Measurements from ENCODE around the gene MECR.
"Not testable (repeated sequence)": the region's sequence is repeated elsewhere in the genome, so short reads cannot be mapped to it uniquely, and the experiment has no call there.

MECR gene

DNA sequence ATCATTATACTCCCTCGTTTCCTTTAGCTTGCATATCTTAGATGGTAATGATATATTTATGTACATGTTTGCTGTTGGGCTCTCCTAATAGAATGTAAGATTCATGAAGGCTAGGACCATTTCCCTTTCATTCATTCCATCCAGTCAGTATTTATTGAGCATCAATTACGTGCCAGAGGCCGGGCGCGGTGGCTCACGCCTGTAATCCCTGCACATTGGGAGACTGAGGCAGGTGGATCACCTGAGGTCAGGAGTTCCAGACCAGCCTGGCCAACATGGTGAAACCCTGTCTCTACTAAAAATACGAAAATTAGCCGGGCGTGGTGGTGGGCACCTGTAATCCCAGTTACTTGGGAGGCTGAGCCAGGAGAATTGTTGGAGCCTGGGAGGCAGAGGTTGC is 4.1 kb upstream of the MECR start:
- DNase-seq: not testable (repeated sequence)

DNA sequence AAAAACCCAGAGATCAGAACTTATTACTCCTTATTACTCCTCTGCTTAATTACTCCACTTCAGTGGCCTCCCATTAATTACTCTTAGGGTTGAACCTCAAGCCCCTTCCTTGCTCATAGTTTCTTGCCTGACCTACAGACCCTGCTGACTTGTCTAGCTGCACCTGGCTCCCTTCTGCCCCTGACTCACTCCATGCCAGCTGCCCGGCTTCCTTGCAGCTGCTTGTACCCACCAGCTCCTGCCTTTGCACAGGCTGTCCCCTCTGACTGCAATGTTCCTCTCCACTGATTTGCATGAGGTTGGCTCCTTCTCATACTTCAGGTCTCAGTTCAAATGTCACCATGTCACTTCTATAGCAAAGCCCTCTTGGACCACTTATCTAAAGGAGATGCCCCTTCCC is 3.7 kb upstream of the MECR start:
- no peak for DNase-seq

DNA sequence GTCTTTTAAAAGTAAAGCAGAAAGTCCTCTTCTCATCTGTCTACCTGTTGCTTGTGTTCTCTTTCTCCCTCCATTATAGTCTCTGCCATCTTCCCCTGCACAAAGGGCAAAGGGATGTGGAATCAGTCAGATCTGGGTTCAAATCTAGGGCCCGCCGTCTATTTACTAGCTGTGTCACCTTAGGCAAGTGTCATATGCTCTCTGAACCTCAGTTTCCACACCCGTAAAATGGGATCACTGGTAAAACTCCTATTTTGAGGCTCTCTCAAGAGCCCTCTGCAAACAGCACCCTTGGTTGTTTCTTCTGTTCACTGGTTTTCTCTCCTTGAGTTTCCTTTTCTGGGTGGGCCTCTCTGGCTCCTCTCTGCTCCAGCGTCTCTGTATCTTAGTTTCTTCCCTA is 3.0 kb upstream of the MECR start:
- DNase-seq: no peak

DNA sequence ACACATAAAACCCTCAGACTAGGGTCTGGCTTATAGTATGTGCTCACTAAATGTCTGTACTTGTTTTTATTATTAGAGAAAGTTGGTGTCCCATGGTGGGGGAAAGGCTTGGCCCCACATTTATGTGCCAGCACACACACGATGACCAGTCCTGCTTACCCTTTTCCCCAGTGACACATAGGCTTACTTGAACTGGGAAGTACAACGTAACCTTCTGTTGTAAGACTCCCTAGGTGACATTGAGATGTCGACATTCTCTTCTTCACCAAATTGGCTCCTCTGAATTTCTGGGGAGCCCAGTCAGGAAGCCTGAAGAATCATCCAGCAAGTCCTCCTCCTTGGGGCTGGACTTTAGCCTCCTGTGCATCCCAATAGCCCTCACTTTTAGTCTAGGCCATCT is 1.7 kb upstream of the MECR start:
- no peak for DNase-seq

DNA sequence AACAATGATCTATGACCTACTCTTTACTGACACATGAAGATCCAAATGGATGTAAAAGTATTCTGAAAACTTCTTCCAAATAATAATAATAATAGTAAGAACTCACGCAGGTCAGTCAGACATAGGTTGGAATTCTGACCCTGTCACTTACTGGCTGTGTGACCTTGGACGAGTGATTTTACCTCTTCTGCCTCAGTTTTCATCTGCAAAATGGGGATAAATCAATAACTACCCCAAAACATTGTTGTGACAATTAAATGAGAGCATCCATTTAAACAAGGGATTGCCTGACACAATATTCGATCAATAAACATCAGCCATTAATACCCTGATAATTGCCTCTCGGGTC is 556 bp downstream of the MECR start:
- no peak for DNase-seq

DNA sequence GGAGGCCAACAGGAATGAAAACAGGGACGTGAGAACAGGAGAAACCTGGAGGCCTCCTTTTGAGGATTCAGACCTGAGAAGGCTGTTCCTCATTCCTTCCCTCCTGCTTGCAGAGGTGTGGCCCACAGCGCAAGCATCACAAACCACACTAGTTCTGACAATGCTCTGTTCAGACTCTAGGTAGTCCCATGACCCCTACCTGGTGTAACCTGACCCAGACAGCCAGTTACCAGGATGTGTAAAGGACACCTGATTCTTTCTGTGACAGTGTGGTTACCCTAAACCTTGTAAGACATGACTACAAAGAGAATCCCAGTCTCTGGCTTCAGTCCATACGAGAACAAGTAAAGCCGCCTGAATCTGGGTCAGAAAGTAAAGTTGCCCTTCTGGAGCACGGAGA is 3.2 kb downstream of the MECR start:
- no peak for DNase-seq

DNA sequence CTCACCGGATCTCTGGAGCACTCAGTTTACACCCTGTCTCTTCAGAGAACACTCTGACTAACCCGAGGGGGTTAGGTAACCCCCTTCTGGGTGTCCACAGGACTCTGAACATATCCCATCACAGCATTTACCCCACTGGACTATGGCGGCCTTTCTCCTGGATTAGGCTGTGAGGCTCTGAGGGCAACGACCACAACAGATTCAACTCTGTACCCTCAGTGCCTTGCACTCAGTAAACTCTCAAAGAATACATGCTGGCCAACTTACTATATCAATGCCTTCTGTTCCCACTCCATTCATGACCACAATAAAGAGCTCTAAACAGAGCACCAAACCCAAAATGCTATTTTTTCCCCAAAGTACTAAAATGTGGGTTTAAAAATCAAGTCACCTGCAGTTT is 5.4 kb downstream of the MECR start:
- no peak for DNase-seq

DNA sequence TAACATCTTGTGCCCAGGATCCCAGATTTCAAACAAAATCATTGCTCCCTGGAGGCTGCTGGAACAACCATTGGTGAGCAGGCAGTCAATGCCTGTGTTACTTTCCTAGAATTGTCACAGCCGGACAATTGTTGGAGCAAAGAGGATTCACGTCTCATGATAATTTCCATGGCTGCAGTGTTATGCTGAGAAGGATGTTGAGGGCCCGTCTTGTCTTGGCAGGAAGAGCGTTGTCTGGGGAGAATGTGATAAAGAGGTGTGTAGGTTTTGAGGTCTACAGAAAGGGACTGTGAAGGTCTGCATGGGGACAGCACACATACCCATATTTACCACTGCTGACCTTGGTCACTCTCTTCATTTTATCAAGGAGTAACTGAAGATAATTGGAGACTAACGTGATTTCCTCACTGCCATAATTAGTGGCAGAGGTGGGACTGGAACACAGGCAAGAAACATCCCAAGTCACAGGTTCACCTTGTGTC is 6.3 kb downstream of the MECR start:
- no peak for DNase-seq

DNA sequence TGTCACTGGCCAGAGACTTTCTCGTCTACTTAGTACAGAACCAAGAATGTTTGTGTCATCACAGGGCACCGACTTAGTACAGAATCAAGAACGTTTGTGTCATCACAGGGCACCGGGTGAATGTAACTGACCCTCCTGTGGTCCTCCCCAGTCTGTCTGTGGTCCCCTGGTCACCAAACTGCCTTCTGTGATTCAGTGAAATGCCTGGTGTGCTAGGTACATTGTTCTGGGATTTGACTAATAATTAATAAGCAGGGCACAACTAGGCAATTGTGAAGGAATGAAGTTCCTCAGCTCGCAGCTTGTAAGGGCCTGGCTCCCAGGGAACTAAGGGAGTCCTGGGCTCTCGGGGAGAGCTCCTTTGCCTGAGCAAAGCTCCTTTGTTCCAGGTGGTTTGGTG is 7.2 kb downstream of the MECR start:
- no peak for DNase-seq

DNA sequence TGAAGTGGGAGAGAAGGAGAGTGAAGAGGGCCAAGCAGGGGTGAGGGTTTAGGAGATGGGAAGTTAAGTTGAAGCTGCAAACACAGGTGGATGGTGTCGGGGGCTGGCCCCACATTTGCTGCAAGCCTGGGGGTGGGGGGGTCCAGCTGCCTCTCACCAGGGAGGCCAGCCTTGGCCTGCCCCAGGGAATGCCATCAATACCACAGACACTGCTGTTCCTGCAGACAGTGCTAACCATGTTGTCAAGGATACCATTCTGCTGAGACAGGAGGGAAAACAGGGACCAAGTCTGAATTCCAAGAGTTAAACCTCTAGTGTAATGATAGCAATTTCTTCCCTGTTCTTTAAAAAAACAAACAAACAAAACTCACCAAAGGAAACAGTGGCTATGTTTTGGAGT is 8.0 kb downstream of the MECR start:
- no peak for DNase-seq

DNA sequence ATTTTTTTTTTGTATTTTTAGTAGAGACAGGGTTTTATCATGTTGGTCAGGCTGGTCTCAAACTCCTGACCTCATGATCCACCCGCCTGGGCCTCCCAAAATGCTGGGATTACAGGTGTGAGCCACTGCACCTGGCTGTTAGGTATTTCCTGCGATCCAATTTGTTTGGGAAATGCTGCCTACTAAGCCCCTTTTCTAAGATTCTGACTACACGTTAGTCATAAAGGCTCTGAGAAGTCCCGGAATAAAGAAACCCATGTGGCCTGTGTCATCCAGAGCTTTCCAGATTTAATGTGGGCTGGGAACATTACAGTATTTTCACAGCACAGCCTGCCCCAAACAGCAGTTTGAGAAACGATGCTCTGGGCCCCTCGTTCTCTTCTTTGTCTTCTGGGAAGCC is 8.5 kb downstream of the MECR start:
- DNase-seq: not testable (repeated sequence)

DNA sequence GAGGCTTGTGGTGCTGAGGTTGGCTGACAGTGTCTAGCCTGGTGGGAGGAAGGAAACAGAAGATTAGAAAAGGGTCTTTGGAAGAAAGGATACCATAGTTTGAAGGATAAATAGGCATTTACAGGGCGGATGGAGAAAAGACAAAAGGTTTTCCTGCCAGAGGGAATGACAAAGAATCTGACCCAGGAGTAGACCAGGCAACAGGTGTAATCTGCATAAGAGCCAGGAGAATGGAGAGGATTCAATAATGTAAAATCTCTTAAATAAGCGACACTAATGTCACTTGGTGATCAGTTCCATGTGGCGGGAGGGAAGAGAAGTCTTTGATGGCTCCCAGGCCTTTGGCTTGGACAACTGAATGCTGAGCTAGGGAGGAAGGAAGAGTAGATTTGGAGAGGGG is 9.4 kb downstream of the MECR start:
- DNase-seq: no peak

DNA sequence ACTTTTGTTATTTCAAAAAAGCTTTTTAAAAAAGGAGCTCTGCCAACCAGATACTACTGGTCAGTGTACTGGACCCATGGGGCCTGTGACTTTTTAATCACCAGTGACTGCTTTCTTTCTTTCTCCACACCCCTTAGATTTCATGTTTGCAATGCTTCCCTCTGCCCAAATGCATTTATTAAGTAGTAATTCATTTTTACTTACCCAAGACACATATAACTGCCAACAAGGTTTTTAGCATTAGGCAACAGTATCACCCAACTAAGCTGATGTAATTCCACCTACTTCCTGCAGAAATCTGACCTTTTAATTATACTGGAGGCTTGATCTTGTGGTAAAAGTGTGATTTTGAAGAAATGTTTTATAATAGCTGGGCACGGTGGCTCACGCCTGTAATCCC is 12.5 kb downstream of the MECR start:
- DNase-seq: no peak

DNA sequence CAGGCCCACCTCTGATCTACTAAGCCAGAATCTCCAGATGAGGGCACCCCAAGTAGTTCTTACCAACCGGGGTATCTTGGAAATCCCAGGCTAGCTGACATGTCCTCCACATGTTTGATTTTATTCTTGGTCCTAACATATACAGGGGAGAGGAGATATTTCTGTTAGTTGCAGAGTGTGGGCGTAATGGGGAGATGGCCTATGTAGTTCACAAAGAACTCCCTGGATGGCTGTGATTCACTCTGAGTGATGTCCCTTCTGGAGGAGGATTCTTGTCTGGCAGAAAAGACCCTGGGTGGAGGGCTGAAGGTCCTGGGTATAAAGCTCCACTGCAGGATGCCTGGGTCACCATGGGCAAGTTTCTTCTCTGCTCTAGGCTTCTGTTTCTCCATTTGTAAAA is 13.1 kb downstream of the MECR start:
- no peak for DNase-seq

DNA sequence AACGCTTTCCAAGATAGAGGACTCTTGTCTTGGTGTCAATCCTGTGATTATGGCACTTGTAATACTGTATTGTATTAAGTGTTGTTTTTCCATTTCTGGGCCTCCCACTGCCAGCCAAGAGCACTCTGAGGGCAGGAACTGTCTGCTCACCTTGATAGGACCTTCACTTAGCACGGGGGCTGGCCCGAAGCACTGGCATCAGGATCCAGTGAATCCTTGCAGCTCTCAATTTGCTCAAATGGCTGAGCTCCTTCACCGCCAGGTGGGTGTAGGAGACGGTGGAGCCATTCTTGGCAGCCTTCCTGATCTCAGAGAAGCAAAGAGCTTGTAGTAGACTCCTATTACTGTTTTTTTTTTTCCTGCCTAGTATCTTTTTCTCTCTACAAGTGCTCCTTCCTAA is 17.7 kb downstream of the MECR start:
- no peak for DNase-seq

DNA sequence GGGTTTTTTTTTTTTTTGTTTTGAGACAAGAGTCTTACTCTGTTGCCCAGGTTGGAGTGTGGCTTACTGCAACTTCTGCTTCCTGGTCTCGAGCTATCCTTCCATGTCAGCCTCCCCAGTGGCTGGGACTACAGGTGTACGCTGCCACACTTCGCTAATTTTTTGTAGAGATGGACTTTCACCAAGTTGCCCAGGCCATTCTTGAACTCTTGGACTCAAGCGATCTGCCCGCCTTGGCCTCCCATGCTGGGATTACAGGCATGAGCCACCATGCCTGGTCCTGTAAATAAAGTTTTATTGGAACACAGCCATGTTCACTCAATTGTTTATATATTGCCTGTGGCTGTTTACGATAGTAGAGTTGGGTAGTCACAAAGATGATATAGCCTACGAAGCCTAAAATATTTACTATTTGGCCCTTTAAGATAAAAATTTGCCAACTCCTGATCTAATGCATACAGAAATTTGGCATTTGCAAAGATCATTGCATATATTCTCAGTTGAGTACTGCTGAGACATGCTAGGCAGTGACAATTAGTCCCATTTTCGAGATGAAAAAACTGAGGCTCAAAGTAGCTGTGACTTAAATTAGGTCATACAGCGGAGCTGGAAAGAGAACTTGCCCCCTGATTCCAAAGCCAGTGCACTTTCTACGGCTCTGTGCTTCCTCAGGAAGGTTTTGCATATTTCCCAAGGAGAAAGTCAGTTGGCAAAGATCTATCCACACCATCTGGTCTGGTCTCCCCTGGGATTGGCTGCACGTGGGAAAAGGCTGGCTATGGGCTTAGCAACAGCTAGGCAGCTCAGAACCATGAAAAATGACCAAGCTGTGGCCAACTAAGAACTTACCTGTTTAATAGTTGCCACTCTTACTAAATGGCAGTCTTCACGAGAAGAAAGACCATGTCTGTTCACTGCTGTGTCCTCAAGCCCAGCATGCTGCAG is 19.4 kb downstream of the MECR start:
- DNase-seq: no peak

DNA sequence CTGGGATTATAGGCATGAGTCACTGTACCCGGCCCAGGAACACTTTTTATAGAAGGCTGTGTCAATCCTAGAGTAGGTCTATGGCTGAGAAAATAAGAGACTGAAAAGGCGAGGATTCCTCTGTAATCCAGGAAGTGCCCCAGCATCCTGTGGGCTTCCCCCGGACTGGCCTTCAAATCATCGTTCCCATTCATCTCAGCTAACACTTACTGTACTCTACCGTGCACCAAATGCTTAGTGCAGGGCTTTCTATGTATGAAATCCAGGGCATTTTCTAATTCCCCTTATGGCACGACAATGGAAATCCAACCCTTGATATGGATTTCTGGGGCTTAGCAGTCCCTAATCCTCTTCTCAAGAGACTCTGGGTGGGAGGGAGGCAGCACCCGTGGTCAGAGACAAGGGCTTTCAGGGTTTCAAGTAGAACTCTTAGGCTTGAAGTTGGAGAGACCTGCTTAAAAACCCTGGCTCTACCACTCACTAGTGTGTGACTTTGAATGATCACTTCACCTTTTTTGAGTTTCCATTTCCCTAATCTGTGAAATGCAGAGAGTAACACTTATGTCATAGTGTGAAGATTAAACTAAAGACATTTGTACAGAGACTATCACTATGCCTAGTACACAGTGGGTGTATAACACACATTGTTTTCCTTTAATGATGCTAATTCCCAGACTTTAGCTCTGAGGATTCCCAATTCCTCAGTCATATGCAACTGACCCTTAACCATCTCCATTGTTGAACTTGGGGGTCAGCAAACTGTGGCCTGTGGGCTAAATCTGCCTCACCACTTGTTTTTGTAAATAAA is 20.3 kb downstream of the MECR start:
- DNase-seq: no peak

DNA sequence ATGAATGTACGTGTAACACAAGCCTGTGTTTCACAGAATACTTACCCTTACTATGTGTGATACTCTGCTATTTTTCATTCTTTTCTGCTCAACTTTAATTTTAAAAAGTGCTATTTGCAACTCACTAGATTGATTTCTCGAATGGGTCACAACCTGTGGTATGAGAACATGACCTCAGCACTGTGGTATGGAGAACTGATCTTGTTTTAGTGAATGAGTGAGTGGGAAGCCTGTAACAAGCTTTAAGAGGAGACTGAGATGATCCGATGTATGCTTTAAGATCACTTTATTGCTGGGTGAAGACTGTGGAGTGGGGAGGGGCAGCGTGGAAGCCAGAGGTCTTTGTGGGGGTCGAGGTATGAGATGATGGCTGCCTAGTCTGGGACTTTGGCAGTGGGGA is 21.6 kb downstream of the MECR start:
- no peak for DNase-seq

DNA sequence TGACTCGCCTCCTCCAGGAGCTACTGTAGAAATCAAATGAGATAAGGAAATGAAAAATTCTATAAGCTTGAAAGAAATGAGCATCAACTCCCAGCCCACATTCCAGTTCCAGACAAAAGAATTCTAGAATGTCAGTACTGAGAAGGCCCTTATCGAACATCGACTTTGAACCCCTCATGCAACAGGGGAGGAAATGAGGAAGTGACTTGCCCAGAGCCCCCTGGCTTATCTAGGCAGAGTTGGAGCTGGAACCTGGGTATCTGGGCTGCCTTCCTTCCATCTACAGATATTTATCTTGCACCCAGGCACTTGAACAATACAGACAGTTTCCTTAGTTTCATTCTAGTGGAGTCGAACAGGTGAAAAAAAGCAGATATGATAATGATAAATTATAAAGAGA is 22.3 kb downstream of the MECR start:
- no peak for DNase-seq

DNA sequence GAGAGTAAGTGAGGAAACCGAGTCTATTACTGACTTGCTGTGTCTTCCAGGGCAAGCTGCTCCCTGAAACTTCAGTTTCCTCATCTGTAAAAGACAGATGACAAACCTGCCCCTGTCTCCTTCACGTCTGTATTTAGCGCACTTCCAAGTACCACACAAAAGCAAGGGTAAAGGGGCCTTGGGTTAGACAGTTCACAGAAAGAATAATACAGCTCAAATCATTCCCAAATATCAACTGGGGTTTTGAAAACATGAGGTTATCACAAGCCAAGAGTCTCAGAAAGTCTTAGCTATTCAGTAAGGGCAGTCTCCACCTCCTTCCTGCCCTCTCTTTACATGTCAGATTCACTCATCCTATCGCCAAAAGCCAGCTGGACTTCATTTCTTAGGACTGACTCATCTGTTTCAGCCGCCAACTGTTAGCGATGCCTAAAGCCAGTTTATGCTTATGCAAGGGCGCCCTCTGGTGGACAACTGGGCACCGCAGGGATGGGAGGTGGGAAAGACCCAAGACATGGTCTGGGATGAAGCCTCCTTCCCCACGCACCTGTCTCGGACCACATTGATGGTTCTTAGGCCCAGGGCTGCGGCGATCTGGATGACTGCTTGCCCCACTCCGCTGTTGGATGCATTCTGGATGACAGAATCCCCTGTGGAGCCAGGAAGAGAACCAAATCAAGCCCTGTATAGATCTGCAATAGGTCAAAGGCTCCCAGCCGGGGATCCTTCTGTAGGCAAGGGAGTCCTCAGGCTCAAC is 28.0 kb downstream of the MECR start:
- DNase-seq: no peak

DNA sequence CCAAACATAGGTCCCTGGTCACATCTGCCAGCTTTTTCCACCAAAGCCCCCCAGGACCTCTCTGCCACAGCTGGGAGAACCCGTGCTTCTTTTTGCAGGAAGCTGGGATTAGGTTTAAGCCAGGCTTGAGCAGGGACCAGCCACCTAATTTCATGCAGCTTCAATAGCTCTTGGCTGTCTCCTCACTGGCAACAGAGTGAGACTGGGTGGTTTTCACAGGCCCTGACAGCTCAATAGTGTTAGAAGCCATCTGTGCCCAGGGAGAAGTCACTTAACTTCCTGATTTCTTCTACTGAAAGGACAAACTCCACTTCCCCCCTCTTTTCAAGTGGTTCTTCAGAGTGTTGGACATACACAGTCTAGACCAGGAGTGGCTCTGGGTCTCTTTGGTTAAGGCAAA is 28.7 kb downstream of the MECR start:
- DNase-seq: no peak

DNA sequence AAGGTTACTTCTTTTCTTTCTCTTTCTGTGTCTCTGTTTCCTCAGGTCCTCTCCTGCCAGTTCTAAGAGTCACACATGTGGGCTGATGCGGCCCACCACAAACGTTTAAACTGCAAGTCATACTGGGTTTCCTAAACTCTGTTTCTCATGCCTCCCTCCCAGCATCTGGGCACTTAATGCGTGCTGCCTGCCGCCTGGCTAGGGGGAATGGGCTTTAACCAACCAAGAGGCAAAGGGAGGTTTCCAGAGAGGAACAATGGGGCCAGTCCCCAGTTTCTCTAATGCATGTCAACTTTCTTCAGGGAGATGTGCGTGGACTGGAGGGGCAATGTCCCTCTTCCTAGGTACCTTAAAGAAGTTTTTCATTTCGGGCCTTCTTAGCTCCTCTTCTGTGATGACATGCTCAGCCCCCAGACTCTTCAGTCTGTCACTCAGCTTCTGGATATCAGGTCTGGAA is 29.1 kb downstream of the MECR start:
- no peak for DNase-seq

DNA sequence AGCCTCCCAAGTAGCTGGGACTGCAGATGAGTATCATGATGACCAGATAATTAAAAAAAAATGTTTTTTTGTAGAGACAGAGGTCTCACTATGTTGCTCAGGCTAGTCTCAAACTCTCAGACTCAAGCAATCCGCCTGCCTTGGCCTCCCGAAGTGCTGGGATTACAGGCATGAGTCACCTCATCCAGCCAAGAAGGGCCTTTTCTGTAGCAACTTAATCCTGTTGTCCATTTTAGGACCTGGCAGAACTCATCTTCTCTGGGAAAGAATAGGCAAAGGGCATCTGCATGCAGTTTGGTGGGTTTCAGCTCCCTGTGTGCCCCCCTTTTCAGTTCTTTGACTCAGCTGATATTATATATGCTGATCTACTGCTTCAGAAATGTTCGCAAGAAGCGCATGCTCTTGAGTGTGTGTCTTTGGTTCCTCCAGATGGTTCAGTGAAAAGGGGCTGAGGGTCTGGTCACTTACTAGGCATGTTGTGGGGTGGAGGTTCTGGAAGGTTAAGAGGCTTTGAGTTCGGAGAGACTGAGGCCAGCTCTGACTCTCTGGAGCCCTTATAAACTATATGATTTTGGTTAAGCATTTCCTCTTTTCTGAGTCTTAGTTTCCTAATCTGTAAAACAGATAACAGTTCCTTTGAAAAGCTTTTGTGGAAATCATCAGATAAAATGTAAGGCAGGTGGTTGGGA is 29.7 kb downstream of the MECR start:
- no peak for DNase-seq

All from NCI-H510A (cell line).